ENCODE measurements around the gene MAP3K10. TPM values are rescaled to one million over a fixed set of nuclear protein-coding genes. Genes with fewer than 3 reads are reported as not detected.

The MAP3K10 gene
- total RNA-seq, 1 donor from 2014 or later, result 25.8 TPM

- DNase-seq (ENCODE audit: low spot score), result no peak
These were observed 58.6 kb downstream of the MAP3K10 start for GRCh38 chr19:40249781-40250180.

GRCh38 chr19:40251244-40251643 is 60.0 kb downstream of the MAP3K10 start:
- DNase-seq (ENCODE audit: low spot score), result no peak

- DNase-seq (ENCODE audit: low spot score), result no peak
These were observed 60.8 kb downstream of the MAP3K10 start for GRCh38 chr19:40251991-40252390.

- no peak for DNase-seq (ENCODE audit: low spot score)
These were observed 61.2 kb downstream of the MAP3K10 start for GRCh38 chr19:40252395-40252794.

- DNase-seq (ENCODE audit: low spot score), result no peak
These were observed 62.4 kb downstream of the MAP3K10 start for GRCh38 chr19:40253611-40254092.

- no peak for DNase-seq (ENCODE audit: low spot score)
These were observed 63.6 kb downstream of the MAP3K10 start for GRCh38 chr19:40254714-40255418.

- DNase-seq (ENCODE audit: low spot score), result no peak
These were observed 64.5 kb downstream of the MAP3K10 start for GRCh38 chr19:40255619-40256166.

- DNase-seq (ENCODE audit: low spot score), result no peak
These were observed 65.3 kb downstream of the MAP3K10 start for GRCh38 chr19:40256512-40256911.

GRCh38 chr19:40257096-40257517 is 65.9 kb downstream of the MAP3K10 start:
- no peak for DNase-seq (ENCODE audit: low spot score)

GRCh38 chr19:40261631-40262030 is 70.4 kb downstream of the MAP3K10 start:
- DNase-seq (ENCODE audit: low spot score), result no peak

- no peak for DNase-seq (ENCODE audit: low spot score)
These were observed 71.2 kb downstream of the MAP3K10 start for GRCh38 chr19:40262422-40262821.

- DNase-seq (ENCODE audit: low spot score), result no peak
These were observed 72.5 kb downstream of the MAP3K10 start for GRCh38 chr19:40263440-40264313.

GRCh38 chr19:40264314-40265054 is 73.3 kb downstream of the MAP3K10 start:
- no peak for DNase-seq (ENCODE audit: low spot score)

Other genes with a start within 250 kb of the MAP3K10 start
- gene PSMC4, start 220.3 kb upstream of the MAP3K10 start, total RNA-seq, result 91.1 TPM
- gene ZNF546, start 194.4 kb upstream of the MAP3K10 start, total RNA-seq, result 7.0 TPM
- 31.2 TPM for gene ZNF780B, start 135.2 kb upstream of the MAP3K10 start, total RNA-seq
- 24.1 TPM for gene ZNF780A, start 100.5 kb upstream of the MAP3K10 start, total RNA-seq
- not detected for gene TTC9B, start 27.0 kb downstream of the MAP3K10 start, total RNA-seq
- 0.43 TPM for gene CCNP, start 35.3 kb downstream of the MAP3K10 start, total RNA-seq
- gene AKT2, start 93.9 kb downstream of the MAP3K10 start, total RNA-seq, result 119 TPM
- gene C19orf47, start 157.0 kb downstream of the MAP3K10 start, total RNA-seq, result 13.2 TPM
- 224 TPM for gene PLD3, start 157.3 kb downstream of the MAP3K10 start, total RNA-seq
- not detected for gene HIPK4, start 198.8 kb downstream of the MAP3K10 start, total RNA-seq
- gene PRX, start 222.0 kb downstream of the MAP3K10 start, total RNA-seq, result 7.0 TPM
- 13.2 TPM for gene SERTAD1, start 234.6 kb downstream of the MAP3K10 start, total RNA-seq

All from mucosa of gallbladder (tissue), 1 donor.